ENCODE measurements around the gene PTPRM. TPM values are rescaled to one million over a fixed set of nuclear protein-coding genes. Genes with fewer than 3 reads are reported as not detected.
"Not testable (repeated sequence)": the region's sequence is repeated elsewhere in the genome, so short reads cannot be mapped to it uniquely, and the experiment has no call there.

The PTPRM gene
- total RNA-seq, 1 donor from 2014 or later, result 104 TPM

DNA sequence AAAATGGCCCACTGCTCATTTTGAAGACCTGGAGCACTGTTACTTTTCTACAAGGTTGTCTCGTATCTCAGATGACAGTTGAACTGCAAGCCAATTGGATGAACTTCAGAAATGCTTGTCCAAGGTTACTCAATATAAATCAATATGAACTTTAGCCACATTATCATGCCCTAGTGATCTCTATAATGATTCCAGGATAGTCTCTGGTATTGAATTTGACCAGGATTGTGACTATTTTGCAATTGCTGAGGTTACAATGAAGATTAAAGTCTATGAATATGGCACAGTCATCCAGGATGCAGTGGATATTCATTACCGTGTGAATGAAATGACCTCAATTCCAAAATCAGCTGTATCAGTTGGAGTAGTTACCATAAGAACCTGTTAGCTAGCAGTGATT, 846.1 kb downstream of the PTPRM start:
- no peak for DNase-seq

GRCh38 chr18:8413751-8414150, 846.6 kb downstream of the PTPRM start:
- DNase-seq, result no peak

DNA sequence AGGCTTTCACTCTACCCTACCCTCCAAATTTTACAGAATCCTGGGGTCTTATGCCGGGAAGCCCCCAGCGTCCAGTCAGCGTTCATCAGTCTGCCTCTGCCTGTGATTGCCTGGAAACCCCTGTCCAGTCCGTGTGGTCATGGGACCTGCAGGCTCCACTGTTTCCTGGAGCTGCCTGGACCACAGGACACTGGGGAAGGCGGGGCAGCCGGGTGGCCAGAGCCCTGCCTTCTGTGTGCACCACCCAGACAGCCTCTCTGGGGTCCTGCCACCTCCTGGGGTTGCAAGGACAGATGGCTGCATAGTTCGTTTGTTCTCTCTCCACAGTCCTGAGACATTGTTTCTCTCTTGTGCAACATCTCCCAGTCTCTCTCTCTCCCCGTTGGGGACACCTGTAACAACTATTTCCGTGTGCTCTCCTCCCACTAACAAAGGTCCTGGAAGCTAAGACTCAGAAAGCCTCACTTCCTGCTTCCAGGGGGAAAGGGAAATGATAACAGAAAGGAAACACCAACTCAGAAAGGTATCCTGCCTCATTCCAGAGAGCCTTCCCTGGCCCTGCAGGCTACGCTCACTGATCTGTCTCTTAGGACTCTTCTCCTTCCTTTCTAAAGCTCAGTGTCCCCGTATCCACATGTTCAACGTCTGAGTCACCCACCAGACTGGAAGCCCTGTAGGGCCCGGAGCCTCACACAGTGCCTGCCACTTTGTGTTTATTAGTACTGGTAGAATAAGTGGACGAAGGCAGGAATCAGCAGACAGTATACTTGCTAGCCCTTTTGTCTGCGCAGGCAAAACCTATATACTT, 849.3 kb downstream of the PTPRM start:
- peak; percentile 12 for DNase-seq

GRCh38 chr18:8422391-8422790, 855.3 kb downstream of the PTPRM start:
- DNase-seq, result no peak

- DNase-seq, result peak; percentile 62
Measured at GRCh38 chr18:8423051-8423557, 856.0 kb downstream of the PTPRM start.

DNA sequence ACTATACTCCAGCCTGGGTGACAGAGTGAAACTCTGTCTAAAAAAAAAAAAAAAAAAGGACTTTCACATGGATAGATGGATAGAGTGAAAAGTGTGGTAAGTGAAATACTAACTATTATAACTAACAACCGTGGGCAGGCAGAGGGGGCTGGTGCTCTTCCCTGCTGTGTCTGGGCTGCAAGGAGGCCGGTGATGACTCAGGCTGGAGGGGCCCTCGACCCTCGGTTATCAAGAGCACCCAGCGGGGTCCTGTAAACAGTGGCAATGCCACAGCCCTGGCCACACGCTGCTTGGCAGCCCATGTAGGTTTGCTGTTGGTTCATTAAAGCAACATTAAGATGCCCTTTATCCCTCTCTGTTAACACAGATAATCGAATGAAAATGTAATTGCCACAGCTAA, 857.4 kb downstream of the PTPRM start:
- no peak for DNase-seq

DNA sequence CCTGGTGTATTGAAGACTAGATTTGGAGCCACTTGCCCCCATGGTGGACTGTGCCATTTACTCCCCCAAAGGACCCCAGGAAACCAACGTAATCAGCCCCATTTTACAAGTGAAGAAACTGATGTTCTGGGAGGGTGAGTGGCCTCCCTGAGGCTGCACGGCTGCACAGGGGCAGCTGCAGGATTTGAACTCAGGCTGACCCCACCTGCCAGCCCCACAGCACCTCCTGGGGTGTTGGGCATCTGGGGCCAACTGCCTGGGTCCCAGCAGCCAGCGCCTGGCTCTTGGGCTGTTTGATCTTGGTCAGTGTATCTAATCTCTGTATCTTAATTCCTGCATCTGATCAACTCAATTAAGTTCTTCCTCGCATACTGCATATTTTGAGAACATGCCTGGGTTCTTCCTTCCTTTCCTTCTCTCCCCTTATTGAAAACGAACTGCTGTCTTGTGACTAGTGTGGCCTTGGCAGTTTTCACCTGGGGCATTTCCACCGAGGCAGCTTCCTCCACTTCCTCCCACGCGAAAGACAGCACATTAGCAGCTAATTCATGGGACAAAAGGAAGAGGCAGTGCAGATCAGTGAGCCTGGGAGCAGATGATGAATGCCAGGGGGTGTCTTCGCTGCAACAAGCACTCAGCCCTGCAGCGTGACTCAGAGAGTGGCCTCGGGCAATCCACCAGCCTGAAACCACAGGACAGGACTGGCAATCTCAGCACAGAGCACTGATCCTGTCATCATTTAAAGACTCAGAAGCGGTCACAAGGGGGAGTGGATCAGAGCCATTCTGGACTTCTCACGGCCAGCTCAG, 858.0 kb downstream of the PTPRM start:
- peak; percentile 10 for DNase-seq

- DNase-seq, result peak; percentile 12
Measured at GRCh38 chr18:8426401-8426800, 859.3 kb downstream of the PTPRM start.

DNA sequence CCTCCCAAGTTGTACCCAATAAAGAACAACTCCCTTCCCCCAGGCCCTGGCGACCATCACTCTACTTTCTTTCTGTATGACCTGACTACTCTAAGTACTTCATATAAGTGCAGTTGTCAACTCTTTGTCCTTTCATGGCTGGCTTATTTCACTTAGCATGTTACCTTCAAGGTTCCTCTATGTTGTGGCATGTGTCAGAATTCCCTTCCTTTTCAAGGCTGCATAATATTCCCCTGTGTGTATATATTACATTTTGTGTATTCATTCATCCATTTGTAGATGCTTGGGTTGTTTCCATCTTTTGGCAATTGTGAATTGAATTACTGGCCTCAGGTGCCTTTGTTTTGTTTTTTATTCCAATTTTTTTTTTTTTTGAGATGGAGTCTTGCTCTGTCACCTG, 860.2 kb downstream of the PTPRM start:
- DNase-seq, result no peak

GRCh38 chr18:8428951-8429350, 861.8 kb downstream of the PTPRM start:
- no peak for DNase-seq

- no peak for DNase-seq
Measured at GRCh38 chr18:8431036-8431435, 863.9 kb downstream of the PTPRM start.

GRCh38 chr18:8433323-8433722, 866.2 kb downstream of the PTPRM start:
- no peak for DNase-seq

- DNase-seq, result no peak
Measured at GRCh38 chr18:8433771-8434170, 866.7 kb downstream of the PTPRM start.

GRCh38 chr18:8435376-8435775, 868.3 kb downstream of the PTPRM start:
- DNase-seq, result no peak

- DNase-seq, result no peak
Measured at GRCh38 chr18:8439055-8439454, 871.9 kb downstream of the PTPRM start.

- DNase-seq, result no peak
Measured at GRCh38 chr18:8443505-8443904, 876.4 kb downstream of the PTPRM start.

DNA sequence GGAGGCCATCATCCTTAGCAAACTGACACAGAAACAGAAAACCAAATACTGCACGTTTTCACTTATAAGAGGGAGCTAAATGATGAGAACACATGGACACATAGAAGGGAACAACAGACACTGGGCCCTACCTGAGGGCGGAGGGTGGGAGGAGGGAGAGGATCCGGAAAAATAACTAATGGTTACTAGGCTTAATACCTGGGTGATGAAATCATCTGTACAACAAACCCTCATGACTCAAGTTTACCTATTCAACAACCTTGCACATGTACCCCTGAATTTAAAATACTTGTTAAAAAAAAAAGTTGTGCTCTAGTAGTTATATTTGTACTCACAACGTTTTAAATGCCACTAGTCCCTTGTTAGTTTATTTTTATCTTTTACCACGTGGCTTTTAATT, 879.8 kb downstream of the PTPRM start:
- DNase-seq, result not testable (repeated sequence)

DNA sequence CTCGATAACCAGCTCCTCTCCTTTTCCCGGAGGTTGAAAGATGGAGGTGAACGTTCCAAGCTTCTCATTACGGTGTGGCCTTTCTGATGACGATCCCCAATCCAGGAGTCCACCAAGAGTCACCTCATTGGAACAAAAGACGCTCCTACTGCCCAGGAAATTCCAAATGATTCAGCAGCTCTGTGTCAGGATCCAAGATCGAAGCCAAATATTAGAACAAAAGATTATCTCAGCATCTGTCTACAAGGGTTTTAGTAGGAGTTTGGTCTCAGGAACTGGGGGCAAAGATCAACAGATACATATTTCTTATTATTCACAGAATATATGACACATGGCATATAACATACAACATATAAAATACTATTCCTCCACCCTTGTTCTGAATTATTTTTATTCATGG, 881.0 kb downstream of the PTPRM start:
- peak; percentile 71 for DNase-seq

DNA sequence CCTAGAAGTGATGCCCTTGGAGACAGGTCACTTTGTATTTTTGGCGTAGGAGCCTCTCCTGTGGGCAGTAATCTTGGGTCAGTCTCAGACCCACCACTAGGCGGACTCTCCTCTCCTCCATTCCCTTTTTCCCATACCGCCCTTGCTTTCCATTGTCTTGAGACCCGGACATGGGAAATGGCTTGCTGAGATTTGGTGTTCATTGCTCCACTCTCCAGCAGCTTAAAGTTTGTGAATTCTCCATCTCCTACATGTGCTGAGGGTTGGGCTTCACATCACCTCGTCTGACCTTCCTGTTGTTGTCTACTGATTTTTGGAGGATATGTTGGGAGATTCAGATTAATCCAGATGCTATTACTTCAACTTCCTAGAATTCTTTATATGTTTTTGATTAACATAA, 882.9 kb downstream of the PTPRM start:
- DNase-seq, result peak; percentile 46

DNA sequence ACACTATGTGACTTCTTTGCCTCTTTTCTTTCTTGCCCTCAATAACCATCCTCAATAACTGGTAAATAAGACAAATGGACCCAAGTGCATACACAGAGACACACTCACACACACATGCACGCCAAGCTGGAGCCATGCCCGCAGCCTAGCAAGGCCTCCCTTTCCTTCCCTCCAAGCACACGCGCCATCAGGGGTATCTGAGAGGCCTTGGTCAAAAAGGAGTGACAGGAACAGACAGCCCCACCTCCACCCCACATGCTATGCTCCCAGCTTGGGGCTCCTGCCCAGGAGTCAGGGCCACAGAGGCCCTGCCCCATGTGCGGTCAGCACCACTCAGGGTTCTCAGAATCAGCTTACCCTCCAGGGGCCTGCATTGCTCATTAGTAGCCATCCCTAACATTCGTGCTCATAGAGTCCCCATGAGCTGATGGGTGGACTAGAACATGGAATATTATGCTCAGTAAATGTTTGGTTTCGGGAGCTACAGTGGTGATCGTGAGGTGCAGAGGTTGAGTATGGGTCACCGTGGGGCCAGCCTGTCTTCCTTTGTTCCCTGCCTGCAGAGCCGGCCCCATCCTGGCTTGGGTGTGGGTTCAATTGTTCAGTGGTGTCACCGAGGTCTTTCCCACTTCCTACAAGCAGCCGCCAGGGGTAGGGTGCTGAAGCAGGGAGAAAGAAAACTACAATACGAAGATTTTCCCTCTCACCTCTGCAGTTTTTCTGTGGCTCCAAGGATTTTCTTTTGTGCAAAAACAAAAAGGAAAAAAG, 884.0 kb downstream of the PTPRM start:
- no peak for DNase-seq

DNA sequence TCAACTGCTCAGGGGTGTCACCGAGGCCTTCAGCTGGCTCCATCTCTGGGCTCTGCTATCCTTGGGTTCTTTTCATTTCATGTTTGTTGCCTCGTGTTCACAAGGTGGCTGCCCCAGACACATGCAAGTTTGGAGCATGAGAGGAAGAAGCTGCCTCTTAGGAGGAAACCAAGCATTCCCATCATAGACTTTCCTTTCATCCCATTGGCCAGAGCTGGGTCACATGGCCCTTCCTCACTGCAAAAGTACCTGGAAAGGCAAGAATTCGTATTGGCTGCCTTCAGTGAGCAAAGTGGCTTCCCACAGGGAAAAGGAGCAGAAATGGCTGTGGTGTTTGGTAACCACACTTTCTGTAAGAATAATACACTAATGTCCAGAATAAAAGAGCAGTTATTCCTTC, 886.4 kb downstream of the PTPRM start:
- DNase-seq, result no peak

DNA sequence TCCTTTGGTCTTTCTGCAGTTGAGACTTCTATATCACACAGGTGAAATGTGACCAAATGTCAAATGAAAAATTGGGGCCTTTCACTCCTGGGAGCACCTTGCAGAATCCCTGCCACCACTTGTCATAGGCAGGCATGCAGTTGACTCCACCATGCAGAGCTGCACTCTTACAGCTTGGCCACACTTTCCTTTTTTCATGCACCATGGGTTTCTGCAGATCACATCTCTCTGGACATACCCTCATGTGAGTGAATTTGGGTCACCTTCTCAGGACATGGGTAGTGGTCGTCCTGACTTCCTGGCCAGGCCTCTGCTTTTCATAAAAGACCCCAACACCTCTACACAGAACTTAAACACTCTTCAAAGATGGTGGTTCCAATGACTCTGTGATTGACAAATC, 887.0 kb downstream of the PTPRM start:
- no peak for DNase-seq
